Motor neuron (in vitro differentiated cells): Measurements from ENCODE around the gene MS4A15. TPM values are rescaled to one million over a fixed set of nuclear protein-coding genes. Genes with fewer than 3 reads are reported as not detected.

Source experiments
- ATAC-seq, 8 experiments: fragments of 200-7000 bp; cut with Tn5 transposase; replicated peaks in 6 of 8; 2 replicates each; pipeline ENCODE4 v1.8.0; 2021; ENCODE audit warnings: mild to moderate bottlenecking in 8 of 8, moderate library complexity in 8 of 8
- H3K27ac ChIP-seq, 2 donors: fragments of 250-450 bp; sonication (Bioruptor Pico); 2 replicates each; pipeline ENCODE4 v1.9.0; 2021; ENCODE audit warnings: antibody characterized with exemption in 2 of 2, mild to moderate bottlenecking in 2 of 2, moderate library complexity in 1 of 2
- H3K4me1 ChIP-seq, 2 donors: fragments of 250-450 bp; sonication (Bioruptor Pico); replicated peaks in 1 of 2; 2 replicates each; pipeline ENCODE4 v1.6.1; 2021; ENCODE audit warnings: antibody characterized with exemption in 2 of 2, mild to moderate bottlenecking in 2 of 2, moderate library complexity in 1 of 2
- H3K4me3 ChIP-seq, 5 donors: fragments of 250-450 bp; sonication (Bioruptor Pico); 2 replicates each; pipeline ENCODE4 v1.9.0; 2021; ENCODE audit warnings: antibody characterized with exemption in 5 of 5, mild to moderate bottlenecking in 5 of 5, moderate library complexity in 4 of 5
- WGBS, 10 experiments: fragments of 450-650 bp; shearing (Covaris generic); methylation state at CpG; one replicate each; pipeline ENCODE4 v1.0.0; 2022; 5-methylcytosine and 5-hydroxymethylcytosine counted together
- in situ Hi-C, 9 experiments: fragments of 400-800 bp; cut with MboI; loops; one replicate each; pipeline ENCODE4 v1.15.0; 2021; ENCODE audit warnings: low sequenced_read_pairs in 9 of 9, low pct_unique_long_range_greater_than_20kb in 2 of 9; ENCODE audit not compliant: unreplicated experiment in 9 of 9
- total RNA-seq, 8 experiments: library from RNA; unstranded; fragments of 300-600 nt; gene quantifications; 2 replicates each; pipeline versions ENCODE4 v1.2.3 to v1.2.4, GENCODE V29; 2022

The MS4A15 gene
- total RNA-seq, 8 experiments from 2014 or later: 0.13 to 0.33 (median 0.28) TPM; not detected in 5

DNA sequence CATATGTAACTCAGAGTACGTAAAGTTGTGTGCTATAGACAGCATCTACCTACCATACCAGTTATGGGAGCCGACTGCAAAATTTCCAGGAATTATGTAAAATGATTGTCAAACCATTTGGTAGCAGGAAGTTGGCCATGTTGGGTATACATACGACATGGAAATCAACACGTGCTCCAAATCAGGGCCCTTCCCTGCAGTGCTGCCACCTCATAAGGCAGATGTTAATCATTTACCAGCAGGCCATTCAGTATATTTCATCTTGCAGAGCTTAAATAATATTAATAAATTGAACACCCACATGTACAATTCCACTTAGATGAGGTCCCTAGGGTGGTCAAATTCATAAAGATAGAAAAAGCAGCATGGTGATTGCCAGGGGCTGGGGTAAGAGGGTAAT, 22.4 kb upstream of the MS4A15 start:
- no peak for ATAC-seq
- in situ Hi-C loops: loop anchor here in 1 of 9 experiments (25.0 kb wide), 1 partner anchor 97 kb away; no protein-coding TSS in a partner anchor
- Histone ChIP-seq H3K4me3 (no peak overlapping the region), H3K27ac (no peak overlapping the region), H3K4me1 (no peaks in the 10 kb centered on the region)
- 22 to 87% (median 73%) methylated on average over 1 to 4 of the region's 4 CpGs; no CpG with 5 or more reads in 3 of the 10 experiments for WGBS, 10 experiments

DNA sequence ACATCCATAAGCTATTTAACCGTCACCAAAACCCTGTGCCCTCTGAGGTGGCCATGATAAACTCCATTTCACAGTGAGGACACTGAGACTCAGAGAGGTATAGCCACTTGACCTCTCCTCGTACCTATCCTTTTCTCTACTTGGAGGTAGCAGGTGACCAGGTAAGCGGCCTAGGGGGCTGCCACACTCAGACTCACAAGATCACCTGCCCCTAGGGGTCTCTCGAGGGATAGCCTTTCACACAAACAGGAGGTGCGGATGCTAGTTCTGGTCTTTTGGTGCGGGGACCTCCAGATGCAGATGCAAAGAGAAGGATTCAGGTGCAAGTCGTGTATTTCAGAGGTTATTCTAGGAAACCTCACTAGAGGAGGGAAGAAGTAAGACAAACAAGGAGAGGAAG, 17.6 kb upstream of the MS4A15 start:
- no peak for ATAC-seq
- Histone ChIP-seq H3K4me3 (no peak overlapping the region), H3K4me1 (no peaks in the 10 kb centered on the region), H3K27ac (no peak overlapping the region)
- 9 to 100% (median 50%) methylated on average over 1 to 4 of the region's 7 CpGs; no CpG with 5 or more reads in 4 of the 10 experiments for WGBS, 10 experiments
- in situ Hi-C loops: loop anchor here in 1 of 9 experiments (25.0 kb wide), 1 partner anchor 102 kb away; no protein-coding TSS in a partner anchor

DNA sequence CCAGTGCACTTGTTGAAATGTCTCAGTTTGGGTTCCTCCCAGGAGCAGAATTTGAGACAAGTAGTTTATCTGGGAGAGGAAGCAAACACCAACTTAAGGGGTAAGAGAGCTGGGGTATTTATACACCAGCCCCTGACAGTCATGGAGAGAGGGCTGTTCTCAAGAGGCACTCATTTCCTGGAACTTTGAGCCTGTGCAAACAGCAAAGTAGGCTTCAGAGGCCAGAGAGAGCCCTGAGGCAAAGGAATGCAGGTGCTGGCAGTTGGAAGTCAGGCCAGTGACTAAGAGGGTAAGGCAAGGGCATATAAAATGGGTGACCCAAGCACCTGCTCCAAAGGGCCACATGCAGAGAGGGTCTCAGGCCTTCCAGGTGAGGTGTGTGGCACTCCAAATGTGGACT, 16.1 kb upstream of the MS4A15 start:
- Histone ChIP-seq H3K27ac (no peak overlapping the region), H3K4me3 (no peak overlapping the region), H3K4me1 (no peaks in the 10 kb centered on the region)
- ATAC-seq: no peak
- in situ Hi-C loops: loop anchor here in 1 of 9 experiments (25.0 kb wide), 1 partner anchor 103 kb away; no protein-coding TSS in a partner anchor

DNA sequence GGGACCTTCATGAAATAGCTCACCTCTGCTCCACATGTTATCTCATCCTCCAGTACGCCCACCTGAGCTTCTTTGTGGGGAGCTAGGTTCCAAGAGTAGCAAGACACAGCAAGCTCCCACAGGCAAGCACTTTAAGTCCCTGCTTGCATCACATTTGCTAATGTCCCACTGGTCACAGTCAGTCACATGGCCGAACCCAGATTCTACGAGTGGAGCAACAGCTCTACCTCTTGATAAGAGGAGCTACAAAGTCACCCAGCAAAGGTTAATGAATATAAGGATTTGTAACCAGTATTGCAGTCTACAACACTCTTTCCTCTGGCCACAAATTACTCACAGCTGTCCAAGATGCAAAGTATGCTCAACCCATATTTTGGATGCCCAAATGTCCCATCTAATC, 15.2 kb upstream of the MS4A15 start:
- ATAC-seq: no peak
- in situ Hi-C loops: loop anchor here in 1 of 9 experiments (25.0 kb wide), 1 partner anchor 104 kb away; no protein-coding TSS in a partner anchor
- H3K4me1 ChIP-seq: no peaks in the 10 kb centered on the region
- no peak overlapping the region for H3K27ac ChIP-seq
- 0 to 82% (median 59%) methylated on average over 1 to 3 of the region's 3 CpGs; no CpG with 5 or more reads in 3 of the 10 experiments for WGBS, 10 experiments
- H3K4me3 ChIP-seq: no peak overlapping the region

DNA sequence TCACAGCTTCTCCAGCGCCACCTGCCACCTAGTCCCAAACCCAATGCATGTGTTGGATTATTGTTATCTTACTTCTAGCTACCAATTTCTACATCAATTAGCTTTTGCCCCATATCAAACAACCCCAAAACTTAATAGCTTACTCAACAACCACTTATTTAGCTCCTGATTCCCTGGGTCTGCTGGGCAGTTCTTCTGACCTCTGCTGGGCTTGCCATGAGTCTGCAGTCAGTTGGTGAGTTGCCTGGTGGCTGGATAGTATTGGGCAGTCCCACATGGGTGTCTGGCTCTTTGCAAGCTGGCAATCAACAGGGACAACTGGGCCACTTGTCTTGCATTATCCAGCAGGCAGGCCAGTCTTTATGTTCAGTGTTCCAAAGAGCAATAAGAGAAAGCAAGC, 13.6 kb upstream of the MS4A15 start:
- WGBS, 10 experiments: 0 to 86% (median 14%) methylated on average over 1 of the region's 1 CpG; no CpG with 5 or more reads in 3 of the 10 experiments
- H3K27ac ChIP-seq: no peak overlapping the region
- in situ Hi-C loops: loop anchor here in 1 of 9 experiments (25.0 kb wide), 1 partner anchor 106 kb away; no protein-coding TSS in a partner anchor
- no peak for ATAC-seq
- no peaks in the 10 kb centered on the region for H3K4me1 ChIP-seq
- no peak overlapping the region for H3K4me3 ChIP-seq

DNA sequence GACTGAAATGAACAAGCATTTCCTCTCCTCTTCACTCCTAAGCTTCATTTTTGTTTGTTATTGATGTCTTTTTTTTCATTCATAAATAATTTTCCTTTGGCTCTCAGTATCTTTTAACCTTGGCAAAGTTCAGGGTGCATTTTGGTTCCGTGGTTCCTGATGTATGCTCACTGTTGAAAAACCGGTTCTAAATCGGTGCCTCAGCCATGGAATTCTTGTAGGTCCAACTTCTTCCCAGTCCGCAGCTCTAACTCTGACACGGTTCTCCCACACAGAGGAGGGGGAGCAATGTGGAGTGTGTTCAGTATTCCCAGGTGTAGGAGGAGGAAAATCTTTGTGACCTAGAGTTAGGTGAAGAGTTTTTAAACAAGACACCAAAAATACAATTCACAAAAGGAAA, 12.6 kb upstream of the MS4A15 start:
- in situ Hi-C loops: loop anchor here in 1 of 9 experiments (25.0 kb wide), 1 partner anchor 107 kb away; no protein-coding TSS in a partner anchor
- Histone ChIP-seq H3K27ac (no peak overlapping the region), H3K4me1 (no peaks in the 10 kb centered on the region), H3K4me3 (no peak overlapping the region)
- 34 to 100% (median 77%) methylated on average over 1 to 5 of the region's 5 CpGs for WGBS, 10 experiments
- ATAC-seq: no peak

DNA sequence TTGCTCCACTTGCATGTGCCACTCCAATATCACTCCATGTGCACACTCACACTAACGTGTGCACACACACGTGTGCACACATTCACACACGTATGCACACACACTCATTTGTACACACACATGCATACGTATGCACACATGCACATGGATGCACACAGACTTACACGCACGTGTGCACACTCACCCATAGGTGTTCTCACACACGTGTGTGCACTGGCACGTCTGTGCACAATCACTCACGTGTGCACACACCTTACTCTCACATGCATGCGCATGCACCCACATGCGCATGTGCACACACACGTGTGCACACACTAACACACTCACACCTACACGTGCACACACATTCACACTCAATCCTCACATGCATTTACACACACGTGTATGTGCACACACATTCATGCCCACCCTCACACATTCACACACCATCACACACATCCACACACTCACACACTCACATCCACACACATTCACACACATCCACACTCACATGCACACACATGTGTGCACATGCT, 9.3 kb upstream of the MS4A15 start:
- in situ Hi-C loops: loop anchor here in 1 of 9 experiments (25.0 kb wide), 1 partner anchor 110 kb away; no protein-coding TSS in a partner anchor
- no peak for ATAC-seq
- Histone ChIP-seq H3K4me3 (no peak overlapping the region), H3K4me1 (no peaks in the 10 kb centered on the region), H3K27ac (no peak overlapping the region)
- WGBS, 10 experiments: 20 to 100% (median 80%) methylated on average over 1 to 8 of the region's 14 CpGs; no CpG with 5 or more reads in 3 of the 10 experiments

DNA sequence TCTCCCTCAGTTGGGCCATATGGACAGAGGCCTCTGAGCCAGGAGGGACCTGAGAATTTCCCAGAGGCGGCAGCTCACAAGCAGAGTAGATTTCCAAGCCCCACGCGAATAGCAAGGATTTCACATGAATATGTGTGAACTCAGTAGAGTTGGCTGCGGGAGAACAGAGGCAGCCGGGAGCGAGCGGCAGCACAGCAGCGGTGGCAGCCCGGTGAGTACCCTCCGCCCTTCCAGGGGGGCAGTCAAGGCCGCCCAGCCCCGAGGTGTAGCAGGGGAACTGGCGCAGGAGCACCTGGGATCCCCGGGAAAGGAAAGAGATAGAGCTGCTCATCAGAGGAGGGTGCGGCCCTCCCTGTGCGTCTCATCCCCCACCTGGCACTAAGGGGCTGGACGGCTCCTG, 8.4 kb upstream of the MS4A15 start:
- no peak for ATAC-seq
- in situ Hi-C loops: loop anchor here in 1 of 9 experiments (25.0 kb wide), 1 partner anchor 111 kb away; no protein-coding TSS in a partner anchor
- 72 to 92% (median 80%) methylated on average over 1 to 8 of the region's 17 CpGs; no CpG with 5 or more reads in 7 of the 10 experiments for WGBS, 10 experiments
- Histone ChIP-seq H3K27ac (no peak overlapping the region), H3K4me1 (no peaks in the 10 kb centered on the region), H3K4me3 (no peak overlapping the region)

DNA sequence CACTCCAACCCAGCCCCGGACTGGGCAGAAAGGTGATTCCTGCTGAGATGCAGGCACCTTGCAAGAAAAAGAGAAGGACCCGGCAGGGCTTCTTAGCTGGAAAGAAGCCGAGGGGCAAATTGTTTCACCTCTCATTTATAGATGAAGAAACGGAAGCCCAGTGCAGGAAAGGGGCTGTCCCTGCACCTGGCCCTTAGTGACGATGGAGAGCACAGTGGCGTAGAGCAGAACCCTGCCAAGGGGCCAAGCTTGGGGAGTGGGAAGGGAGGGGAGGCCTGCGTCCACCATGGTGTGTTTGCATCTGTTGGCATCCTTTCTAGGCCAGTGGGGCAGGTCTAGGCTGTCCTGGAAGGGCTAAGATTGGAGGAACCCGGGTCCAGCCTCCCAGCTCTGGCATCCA, 7.8 kb upstream of the MS4A15 start:
- ATAC-seq: no peak
- no peak overlapping the region for H3K27ac ChIP-seq
- WGBS, 10 experiments: 33 to 80% (median 69%) methylated on average over 1 to 7 of the region's 8 CpGs; no CpG with 5 or more reads in 5 of the 10 experiments
- in situ Hi-C loops: loop anchor here in 1 of 9 experiments (25.0 kb wide), 1 partner anchor 112 kb away; no protein-coding TSS in a partner anchor
- no peaks in the 10 kb centered on the region for H3K4me1 ChIP-seq
- H3K4me3 ChIP-seq: no peak overlapping the region

DNA sequence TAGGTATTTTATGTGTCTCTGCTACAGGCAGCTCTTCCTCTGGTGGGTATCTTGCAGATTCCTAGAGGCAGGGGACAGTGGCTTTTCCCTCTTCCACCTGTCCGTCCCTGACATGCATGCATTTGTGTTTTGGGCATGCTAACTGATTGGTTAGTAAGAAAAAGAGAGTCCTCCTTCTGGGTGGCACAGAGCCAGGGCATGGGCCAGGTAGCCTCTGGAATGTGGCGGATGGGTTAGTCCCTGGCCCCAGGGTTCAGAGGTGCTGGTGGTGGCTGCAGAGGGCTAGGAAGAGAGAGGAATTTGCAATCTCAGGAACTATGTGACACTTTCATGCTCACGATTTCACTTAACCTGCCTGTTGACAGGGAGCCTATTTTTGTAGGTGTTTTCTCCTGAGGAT, 5.8 kb upstream of the MS4A15 start:
- Histone ChIP-seq H3K4me1 (no peaks in the 10 kb centered on the region), H3K27ac (no peak overlapping the region), H3K4me3 (no peak overlapping the region)
- in situ Hi-C loops: no loop called here
- no peak for ATAC-seq
- 0 to 80% (median 55%) methylated on average over 1 to 2 of the region's 3 CpGs; no CpG with 5 or more reads in 4 of the 10 experiments for WGBS, 10 experiments

DNA sequence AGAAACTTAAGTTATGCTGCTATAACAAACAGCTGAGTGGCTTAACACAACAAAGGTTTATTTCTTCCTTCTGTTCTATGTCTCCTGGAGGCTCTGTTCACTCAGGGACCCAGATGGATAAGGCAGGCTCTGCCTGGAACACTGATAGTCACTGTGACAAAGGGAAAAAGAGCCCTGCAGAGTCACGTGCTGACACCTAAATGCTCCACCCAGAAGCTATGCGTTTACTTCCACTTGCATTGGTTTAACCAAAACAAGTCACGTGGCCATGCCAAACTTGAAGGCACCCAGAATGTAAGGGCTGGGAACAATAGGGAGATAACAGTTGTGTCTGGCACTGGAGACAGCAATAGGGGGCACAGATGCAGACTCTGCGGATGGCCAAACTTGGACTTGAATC, 3.4 kb upstream of the MS4A15 start:
- Histone ChIP-seq H3K4me1 (no peaks in the 10 kb centered on the region), H3K27ac (no peak overlapping the region), H3K4me3 (no peak overlapping the region)
- in situ Hi-C loops: no loop called here
- ATAC-seq: peak in 1 of 8 experiments; percentile 27
- WGBS, 10 experiments: 0 to 80% (median 37%) methylated on average over 1 to 3 of the region's 4 CpGs; no CpG with 5 or more reads in 1 of the 10 experiments

DNA sequence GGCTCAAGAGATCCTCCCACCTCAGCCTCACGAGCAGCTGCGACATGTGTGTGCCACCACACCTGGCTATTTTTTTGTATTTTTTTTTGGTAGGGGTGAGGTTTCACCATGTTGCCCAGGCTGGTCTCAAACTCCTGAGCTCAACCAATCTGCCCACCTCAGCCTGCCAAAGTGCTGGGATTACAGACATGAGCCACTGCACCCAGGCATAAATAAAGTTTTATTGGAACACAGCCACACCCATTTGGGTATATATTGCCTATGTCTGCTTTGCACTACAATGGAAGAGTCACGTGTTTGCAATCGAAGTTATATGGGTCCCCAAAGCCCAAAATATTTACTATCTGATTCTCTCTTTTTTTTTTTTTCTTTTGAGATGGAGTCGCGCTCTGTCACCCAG, 1.8 kb upstream of the MS4A15 start:
- WGBS, 10 experiments: 0 to 100% (median 66%) methylated on average over 1 to 5 of the region's 6 CpGs; no CpG with 5 or more reads in 3 of the 10 experiments
- Histone ChIP-seq H3K27ac (no peak overlapping the region), H3K4me1 (no peaks in the 10 kb centered on the region), H3K4me3 (no peak overlapping the region)
- no peak for ATAC-seq
- in situ Hi-C loops: no loop called here

DNA sequence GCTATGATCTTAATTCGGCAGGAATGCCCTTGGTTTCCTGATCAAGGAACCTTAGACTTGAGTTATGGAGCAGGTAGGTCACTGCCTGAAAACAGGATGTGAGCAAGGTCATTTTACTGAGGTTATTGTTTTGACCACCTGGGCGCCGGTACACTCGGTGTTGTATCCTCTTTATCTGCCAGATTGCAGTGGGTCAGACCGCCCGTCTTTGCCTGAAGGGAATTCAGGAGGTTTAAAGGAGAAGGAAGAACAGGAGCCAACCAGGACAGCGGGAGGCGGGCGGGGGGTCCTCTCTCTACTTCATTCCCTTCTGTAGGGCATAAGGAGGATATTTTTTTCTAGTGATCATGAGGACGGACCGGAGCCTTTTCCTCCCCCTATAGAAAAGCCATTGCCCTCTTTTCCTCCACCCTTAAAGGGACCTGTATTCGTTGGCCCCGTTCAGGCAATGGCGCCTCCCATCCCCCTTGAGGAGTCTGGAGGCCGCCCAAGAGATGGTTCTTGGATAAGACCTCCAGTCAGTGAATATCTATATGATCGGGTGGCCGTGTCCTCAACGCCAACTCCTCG, 649 bp downstream of the MS4A15 start:
- in situ Hi-C loops: no loop called here

More for the DNA sequence above, 649 bp downstream of the MS4A15 start:
- ATAC-seq: no peak
- Histone ChIP-seq H3K27ac (no peak overlapping the region), H3K4me1 (no peaks in the 10 kb centered on the region), H3K4me3 (no peak overlapping the region)
- WGBS, 10 experiments: 35 to 94% (median 73%) methylated on average over 2 to 9 of the region's 19 CpGs; no CpG with 5 or more reads in 4 of the 10 experiments
